NCI-H524 (cell line): ENCODE results near the gene CHPF.
A peak's percentile ranks its signal among the peaks of the same experiment; 100 is the strongest.

ENCODE experiments used
- DNase-seq, 2 experiments: peaks; one replicate each; lab custom pipeline; 2025; lab: John Stamatoyannopoulos, UW

Gene CHPF

DNA sequence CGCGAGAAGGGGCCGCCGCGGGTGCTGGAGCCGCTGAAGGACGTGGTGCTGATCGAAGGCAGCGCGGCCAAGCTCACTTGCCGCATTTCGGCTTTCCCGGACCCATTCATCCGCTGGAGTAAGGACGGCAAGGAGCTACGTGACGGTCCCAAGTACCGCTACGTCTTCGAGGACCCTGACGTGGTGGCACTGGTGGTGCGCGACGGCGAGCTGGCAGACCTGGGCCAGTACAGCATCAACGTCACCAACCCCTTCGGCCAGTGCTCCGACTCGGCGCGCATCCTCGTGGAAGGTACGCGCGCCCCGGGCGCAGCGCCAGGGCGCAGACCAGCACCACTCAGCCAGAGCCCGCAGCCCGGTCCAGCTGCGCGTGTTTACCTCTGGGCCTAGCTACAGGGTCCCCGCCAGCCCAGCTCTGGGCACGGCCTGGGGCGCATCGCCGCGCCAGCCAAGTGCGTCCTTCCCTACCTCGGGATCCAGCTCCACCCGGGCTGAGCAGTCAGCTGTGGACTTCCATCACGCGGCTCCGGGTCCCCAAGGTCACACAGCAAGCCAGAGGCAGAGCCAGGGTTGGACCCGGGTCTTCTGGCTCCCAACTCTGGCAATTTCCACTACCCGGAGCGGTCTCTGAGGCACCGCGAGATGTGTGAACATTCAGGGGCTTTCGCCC, 46.6 kb downstream of the CHPF start:
- peak in 1 of 2 experiments; percentile 27 for DNase-seq

DNA sequence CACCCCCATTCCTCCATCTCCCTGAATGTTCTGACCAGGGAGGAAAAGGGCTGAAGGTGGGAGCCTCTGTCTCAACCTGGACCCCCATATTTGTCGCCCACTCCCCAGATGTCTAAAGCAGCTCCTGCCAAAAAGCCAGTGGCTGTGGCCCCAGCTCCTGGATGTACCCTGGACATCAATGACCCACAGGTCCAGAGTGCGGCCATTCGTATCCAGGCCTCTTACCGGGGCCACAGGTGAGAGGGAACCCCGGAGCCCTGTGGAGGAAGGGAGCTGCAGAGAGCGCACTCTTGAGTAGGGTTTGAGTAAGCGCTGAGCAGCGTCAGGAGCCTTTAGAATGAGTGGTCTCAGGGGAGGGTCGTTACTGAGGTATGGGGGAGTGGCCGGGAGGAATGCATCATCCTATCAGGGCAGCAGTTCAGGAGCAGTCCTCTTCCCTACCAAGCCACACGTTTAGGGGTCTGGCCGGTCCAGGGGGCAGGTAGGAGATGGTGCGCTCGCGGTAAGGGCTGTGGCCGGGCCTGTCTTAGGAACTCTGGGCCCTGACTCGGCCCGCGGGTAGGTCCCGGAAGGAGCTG, 47.3 kb downstream of the CHPF start:
- DNase-seq = no peak

DNA sequence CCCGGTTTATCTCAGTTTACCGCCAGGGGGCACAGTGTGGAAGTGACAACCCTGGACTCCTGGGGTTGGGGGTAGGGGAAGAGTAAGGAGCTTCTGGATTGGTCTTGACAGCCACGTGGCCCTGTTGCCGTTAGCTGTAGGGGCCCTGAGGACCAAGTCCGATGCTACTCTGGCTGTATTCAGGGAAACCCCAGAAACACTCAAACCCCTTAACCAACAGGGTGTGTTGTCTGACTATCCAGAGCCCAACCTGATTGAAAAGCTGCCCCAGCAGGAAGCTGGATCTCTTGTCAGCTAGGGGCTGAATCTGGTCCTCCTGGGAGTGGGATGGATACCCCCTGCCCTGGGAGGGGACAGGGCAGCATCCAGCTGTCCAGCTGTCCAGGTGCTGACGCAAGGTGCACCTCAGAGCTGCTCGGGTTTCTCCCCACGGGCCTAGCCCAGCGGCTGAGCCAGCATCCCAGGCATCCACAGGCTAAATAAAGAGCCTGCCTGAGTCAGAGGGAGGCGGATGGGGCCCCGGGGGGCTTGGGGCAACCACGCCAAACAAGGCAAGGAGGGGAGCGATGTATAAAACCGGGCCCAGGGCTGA, 48.0 kb downstream of the CHPF start:
- DNase-seq = peak; percentile 69 to 85

GRCh38 chr2:219494952-219495530, 48.6 kb downstream of the CHPF start:
- no peak for DNase-seq

- no peak for DNase-seq
These were observed 50.5 kb downstream of the CHPF start for GRCh38 chr2:219493086-219493485.

GRCh38 chr2:219492575-219492974, 51.0 kb downstream of the CHPF start:
- DNase-seq = no peak

DNA sequence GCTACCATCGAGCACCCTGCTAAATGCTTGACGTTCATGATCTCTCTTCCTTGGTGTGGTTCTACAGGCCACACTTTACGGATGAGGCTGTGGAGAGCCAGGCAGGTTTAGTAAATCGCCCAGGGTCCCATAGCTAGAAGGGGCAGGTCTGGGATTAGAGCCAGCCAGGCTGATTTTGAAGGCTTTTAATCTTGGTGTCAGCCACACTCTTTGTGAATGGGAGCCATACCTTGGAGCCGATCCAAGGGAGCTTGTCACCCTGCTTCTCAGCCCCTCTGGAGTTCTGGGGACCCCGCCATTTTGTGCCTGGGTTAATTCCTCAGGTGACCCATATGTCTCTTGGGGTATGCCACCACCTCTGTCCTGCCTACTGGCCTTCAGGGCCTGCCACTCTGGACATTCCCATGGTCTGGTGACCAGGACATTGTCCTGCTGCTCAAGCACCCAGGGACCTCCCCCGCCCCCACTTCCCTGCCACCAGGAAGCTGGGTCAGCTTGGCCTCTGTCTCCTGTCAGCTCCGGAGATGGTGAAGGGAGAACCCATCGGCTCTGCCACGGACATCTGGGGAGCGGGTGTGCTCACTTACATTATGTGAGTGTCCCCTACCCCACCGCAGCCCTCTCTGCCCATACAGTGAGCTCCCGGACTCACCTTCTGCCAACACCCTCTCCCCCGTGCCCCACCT, 52.2 kb downstream of the CHPF start:
- no peak for DNase-seq

DNA sequence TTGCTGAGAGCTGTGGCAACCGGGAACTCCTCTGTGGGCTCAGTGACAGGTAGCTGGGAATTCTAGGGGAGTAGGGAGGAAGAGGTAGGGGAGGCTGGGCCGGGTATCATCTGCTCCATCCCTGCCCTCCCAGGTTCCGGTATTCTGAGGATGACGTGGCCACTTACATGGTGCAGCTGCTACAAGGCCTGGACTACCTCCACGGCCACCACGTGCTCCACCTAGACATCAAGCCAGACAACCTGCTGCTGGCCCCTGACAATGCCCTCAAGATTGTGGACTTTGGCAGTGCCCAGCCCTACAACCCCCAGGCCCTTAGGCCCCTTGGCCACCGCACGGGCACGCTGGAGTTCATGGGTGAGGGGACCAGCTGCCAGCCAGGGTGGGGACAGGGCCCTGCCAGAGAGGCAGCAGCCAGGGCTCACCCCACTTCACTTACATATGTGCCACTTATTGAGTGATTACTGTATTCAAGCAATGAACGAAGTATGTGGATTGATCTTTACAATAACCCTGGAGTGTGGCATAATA, 52.9 kb downstream of the CHPF start:
- DNase-seq = no peak

GRCh38 chr2:219490186-219490585, 53.4 kb downstream of the CHPF start:
- DNase-seq = no peak

DNA sequence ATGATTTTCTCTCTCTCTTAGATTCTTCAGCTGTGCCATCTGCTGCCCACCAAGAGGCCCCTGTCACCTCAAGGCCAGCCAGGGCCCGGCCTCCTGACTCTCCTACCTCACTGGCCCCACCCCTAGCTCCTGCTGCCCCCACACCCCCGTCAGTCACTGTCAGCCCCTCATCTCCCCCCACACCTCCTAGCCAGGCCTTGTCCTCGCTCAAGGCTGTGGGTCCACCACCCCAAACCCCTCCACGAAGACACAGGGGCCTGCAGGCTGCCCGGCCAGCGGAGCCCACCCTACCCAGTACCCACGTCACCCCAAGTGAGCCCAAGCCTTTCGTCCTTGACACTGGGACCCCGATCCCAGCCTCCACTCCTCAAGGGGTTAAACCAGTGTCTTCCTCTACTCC, 54.3 kb downstream of the CHPF start:
- DNase-seq = no peak
